NCI-H226 (cell line): Measurements from ENCODE around the gene YPEL2.

Source experiments
- DNase-seq: peaks from one replicate; pipeline ENCODE4 v3.0.0-alpha.2; 2015

The YPEL2 gene

GRCh38 chr17:59330053-59330942, 1.2 kb upstream of the YPEL2 start:
- no peak for DNase-seq

GRCh38 chr17:59331929-59332748, 684 bp downstream of the YPEL2 start:
- DNase-seq, result no peak

GRCh38 chr17:59332749-59333377, 1.4 kb downstream of the YPEL2 start:
- no peak for DNase-seq

- no peak for DNase-seq
These were observed 2.4 kb downstream of the YPEL2 start for GRCh38 chr17:59333836-59334235.

- DNase-seq, result no peak
These were observed 4.2 kb downstream of the YPEL2 start for GRCh38 chr17:59335685-59336084.

GRCh38 chr17:59337741-59338299, 6.4 kb downstream of the YPEL2 start:
- no peak for DNase-seq

- DNase-seq, result no peak
These were observed 7.0 kb downstream of the YPEL2 start for GRCh38 chr17:59338498-59338897.

- DNase-seq, result no peak
These were observed 10.5 kb downstream of the YPEL2 start for GRCh38 chr17:59341922-59342321.

- DNase-seq, result no peak
These were observed 11.3 kb downstream of the YPEL2 start for GRCh38 chr17:59342681-59343131.

GRCh38 chr17:59345476-59345875, 14.0 kb downstream of the YPEL2 start:
- no peak for DNase-seq

- no peak for DNase-seq
These were observed 14.9 kb downstream of the YPEL2 start for GRCh38 chr17:59346341-59346740.

GRCh38 chr17:59346876-59347407, 15.5 kb downstream of the YPEL2 start:
- DNase-seq, result no peak

- no peak for DNase-seq
These were observed 16.5 kb downstream of the YPEL2 start for GRCh38 chr17:59347975-59348391.

- no peak for DNase-seq
These were observed 17.7 kb downstream of the YPEL2 start for GRCh38 chr17:59349178-59349577.

GRCh38 chr17:59353106-59353854, 21.8 kb downstream of the YPEL2 start:
- DNase-seq, result no peak

GRCh38 chr17:59353936-59354755, 22.7 kb downstream of the YPEL2 start:
- DNase-seq, result no peak

GRCh38 chr17:59355030-59355701, 23.7 kb downstream of the YPEL2 start:
- no peak for DNase-seq

- DNase-seq, result no peak
These were observed 24.4 kb downstream of the YPEL2 start for GRCh38 chr17:59355702-59356325.

GRCh38 chr17:59356543-59357218, 25.2 kb downstream of the YPEL2 start:
- no peak for DNase-seq
